Progenitor cell of endocrine pancreas (in vitro differentiated cells): ENCODE measurements around the gene C7orf57. TPM values are rescaled to one million over a fixed set of nuclear protein-coding genes. Genes with fewer than 3 reads are reported as not detected.
A peak's percentile ranks its signal among the peaks of the same experiment; 100 is the strongest.

Experiments used
- DNase-seq: peaks from one replicate; pipeline ENCODE4 v3.0.0; 2021; ENCODE audit warnings: low spot score; ENCODE audit not compliant: unreplicated experiment
- H3K27ac Mint-ChIP-seq: 2 replicates; pipeline ENCODE4 v1.8.0; 2021; ENCODE audit warnings: mild to moderate bottlenecking, moderate library complexity, mixed read lengths
- H3K27me3 Mint-ChIP-seq: 2 replicates; pipeline ENCODE4 v1.8.0; 2021; ENCODE audit warnings: mixed read lengths
- H3K36me3 Mint-ChIP-seq: 2 replicates; pipeline ENCODE4 v1.8.0; 2022; ENCODE audit warnings: mixed read lengths; ENCODE audit not compliant: insufficient read depth
- H3K4me1 Mint-ChIP-seq: 2 replicates; pipeline ENCODE4 v1.8.0; 2021; ENCODE audit warnings: low read depth, mixed read lengths
- H3K4me3 Mint-ChIP-seq: 2 replicates; pipeline ENCODE4 v1.8.0; 2021; ENCODE audit warnings: low read depth, mild to moderate bottlenecking, moderate library complexity, mixed read lengths
- H3K9me3 Mint-ChIP-seq: 2 replicates; pipeline ENCODE4 v1.8.0; 2021; ENCODE audit warnings: low read depth, mixed read lengths
- total RNA-seq: library from RNA; stranded (reverse); gene quantifications from 2 replicates; pipeline ENCODE4 v1.2.1, GENCODE V29; 2021
- TF ChIP-seq, protein P1 (sequence below): fragments of 200-600 bp; sonication (generic); IDR thresholded peaks from one replicate; pipeline ENCODE4 v1.5.0; 2021; ENCODE audit warnings: antibody characterized with exemption, mild to moderate bottlenecking; ENCODE audit not compliant: unreplicated experiment

The C7orf57 gene
- total RNA-seq, 1 donor from 2014 or later, result not detected

DNA sequence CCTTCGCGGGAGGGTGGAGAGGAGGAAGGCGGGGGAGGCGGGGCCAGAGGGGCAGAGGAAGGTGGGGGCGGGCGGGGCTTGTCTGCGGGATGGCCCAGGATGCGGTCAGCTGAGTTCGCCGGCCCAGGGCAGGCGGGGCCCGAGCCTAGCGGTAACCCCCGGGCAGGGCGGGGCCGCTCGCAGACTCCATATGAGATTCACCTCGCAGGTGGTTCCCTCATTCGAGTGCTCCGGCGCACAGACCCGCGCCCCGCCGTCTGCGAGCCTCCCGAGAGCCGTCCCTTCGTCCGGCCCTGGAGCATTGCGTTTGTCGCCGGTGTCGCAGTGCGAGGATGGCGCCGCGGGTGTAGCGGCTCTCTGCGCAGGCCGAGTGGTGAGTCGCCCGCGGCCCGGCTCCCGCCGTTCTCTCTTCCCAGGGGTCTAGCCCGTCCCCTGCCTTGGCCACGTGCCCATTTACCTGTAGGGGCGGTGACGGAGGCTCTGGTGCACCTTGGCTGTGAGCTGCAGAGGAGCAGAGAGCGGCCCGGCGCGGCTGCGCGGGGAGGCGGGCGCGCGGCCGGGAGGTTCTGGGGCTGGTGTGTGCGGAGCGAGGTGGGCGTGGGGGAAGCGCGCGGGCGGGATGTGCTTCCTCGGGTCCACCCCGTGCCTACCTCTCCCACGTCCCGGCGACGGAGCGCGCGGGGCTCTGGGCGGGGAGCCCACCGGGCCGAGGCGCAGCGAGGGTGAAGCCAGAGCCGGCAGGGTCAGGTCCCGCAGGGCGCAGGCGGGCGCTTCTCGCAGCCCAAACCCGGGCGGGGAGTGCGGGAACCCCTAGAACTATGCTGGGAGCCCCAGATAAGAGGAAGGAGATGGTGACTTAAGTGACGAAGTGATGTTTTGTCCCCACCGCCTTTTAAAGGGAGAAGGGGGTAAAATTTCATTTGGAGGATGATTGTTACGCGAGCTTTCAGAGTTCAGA is 54.0 kb downstream of the C7orf57 start, which contains the start of gene UPP1:
Gene UPP1, plus strand, starts transcription at position 220 of the 958 bp plus-strand sequence. CDS start 5,519 bp downstream, outside the sequence.
- H3K4me3 Mint-ChIP-seq, result peak within 1 kb of the TSS; percentile 80
- peak; percentile 76 for DNase-seq
- H3K4me1 Mint-ChIP-seq, result peaks cover 16% of the 10 kb centered on the region
- H3K36me3 Mint-ChIP-seq, result peaks cover 4% of the 10 kb centered on the region
- no peaks in the 10 kb centered on the region for H3K9me3 Mint-ChIP-seq
- peaks cover 7% of the 10 kb centered on the region for H3K27me3 Mint-ChIP-seq
- H3K27ac Mint-ChIP-seq, result peak within 1 kb of the TSS; percentile 96
- TF ChIP-seq, protein P1, sequence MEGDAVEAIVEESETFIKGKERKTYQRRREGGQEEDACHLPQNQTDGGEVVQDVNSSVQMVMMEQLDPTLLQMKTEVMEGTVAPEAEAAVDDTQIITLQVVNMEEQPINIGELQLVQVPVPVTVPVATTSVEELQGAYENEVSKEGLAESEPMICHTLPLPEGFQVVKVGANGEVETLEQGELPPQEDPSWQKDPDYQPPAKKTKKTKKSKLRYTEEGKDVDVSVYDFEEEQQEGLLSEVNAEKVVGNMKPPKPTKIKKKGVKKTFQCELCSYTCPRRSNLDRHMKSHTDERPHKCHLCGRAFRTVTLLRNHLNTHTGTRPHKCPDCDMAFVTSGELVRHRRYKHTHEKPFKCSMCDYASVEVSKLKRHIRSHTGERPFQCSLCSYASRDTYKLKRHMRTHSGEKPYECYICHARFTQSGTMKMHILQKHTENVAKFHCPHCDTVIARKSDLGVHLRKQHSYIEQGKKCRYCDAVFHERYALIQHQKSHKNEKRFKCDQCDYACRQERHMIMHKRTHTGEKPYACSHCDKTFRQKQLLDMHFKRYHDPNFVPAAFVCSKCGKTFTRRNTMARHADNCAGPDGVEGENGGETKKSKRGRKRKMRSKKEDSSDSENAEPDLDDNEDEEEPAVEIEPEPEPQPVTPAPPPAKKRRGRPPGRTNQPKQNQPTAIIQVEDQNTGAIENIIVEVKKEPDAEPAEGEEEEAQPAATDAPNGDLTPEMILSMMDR, result no peak

DNA sequence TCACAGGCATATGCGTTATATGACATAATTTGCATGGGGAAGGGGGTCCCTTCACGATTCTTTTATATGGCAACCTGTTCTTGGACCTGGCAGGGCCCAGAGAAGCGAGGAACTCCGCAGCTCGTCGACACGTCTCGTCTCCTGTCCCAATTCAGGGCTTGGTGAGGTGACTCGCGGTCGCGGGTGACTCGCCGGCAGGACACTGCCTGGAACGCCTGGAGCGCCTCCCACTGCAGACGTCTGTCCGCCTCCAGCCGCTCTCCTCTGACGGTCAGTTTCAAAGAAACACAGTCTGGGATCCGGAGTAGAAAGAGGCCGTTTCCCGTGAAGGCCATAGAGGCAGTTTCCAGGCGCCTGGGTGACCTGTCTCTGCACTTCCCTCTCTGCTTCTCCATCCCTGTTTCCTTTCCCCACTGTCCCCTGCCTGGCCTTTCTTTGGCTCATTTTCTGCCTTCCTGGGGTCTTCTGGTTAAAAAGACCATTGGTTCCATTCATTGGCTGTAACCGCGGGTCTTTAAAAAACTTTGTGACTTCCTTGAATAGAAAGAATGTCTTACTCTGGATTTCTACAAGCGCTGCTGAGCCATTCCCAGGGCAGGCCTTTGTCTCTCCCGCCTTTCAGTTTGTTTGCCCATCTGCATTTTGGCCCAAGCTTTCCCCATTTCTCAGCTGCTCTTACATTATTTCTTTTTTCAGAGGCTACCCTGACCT is 54.9 kb downstream of the C7orf57 start:
- Mint-ChIP-seq H3K36me3 (peaks cover 7% of the 10 kb centered on the region), H3K4me3 (peak overlapping the region; percentile 80), H3K9me3 (no peaks in the 10 kb centered on the region), H3K27ac (peak overlapping the region; percentile 73), H3K4me1 (peaks cover 9% of the 10 kb centered on the region), H3K27me3 (peaks cover 7% of the 10 kb centered on the region)
- DNase-seq, result no peak
- TF ChIP-seq, protein P1, result no peak

DNA sequence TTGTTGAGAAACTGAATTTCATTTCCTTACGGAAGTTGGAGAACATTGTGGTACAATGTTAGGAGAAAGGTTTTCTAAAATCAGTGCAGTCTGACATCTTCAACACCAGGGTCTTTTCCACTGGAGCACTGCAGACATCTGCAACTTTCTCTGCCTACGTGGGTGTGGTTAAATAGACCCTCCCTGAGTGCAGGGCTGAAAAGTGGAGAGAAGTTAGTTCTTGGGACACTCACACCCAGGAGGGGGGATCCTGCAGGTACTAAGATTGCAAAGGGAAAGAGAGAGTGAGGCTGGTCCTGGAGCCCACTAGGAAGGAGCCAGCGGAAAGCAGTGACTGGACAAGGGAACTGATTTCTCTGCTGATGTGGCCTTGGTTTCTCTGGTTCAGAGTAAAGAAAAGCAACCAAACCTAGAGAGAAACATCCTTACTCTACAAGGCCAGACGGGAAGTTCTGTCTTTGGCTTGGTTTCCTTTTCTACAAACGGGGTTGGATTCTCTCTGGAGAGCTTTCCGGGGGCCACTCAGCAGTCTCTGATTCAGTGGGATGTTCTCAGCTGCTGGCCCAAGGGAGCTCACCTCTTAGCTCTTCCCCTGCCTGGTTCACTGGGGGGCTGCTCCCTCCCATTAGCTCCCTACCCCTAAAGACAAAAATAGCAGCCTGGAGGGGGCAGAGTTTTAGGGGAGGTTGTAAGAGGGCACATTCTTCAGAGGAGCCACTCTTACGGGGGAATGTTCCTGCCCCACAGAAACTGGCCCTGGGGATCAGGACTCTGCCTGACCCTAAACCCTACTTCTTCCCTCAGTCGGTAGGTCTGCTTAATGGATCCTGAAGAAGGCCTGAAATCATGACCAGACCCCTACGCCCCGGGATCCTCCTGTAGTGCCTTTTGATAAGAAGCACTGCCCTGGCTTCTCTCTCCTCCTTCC is 56.4 kb downstream of the C7orf57 start:
- Mint-ChIP-seq H3K36me3 (peaks cover 9% of the 10 kb centered on the region), H3K27ac (no peak overlapping the region), H3K4me1 (peaks cover 9% of the 10 kb centered on the region), H3K9me3 (no peaks in the 10 kb centered on the region), H3K27me3 (peaks cover 3% of the 10 kb centered on the region), H3K4me3 (peak overlapping the region; percentile 7)
- no peak for DNase-seq
- TF ChIP-seq, protein P1, result no peak

DNA sequence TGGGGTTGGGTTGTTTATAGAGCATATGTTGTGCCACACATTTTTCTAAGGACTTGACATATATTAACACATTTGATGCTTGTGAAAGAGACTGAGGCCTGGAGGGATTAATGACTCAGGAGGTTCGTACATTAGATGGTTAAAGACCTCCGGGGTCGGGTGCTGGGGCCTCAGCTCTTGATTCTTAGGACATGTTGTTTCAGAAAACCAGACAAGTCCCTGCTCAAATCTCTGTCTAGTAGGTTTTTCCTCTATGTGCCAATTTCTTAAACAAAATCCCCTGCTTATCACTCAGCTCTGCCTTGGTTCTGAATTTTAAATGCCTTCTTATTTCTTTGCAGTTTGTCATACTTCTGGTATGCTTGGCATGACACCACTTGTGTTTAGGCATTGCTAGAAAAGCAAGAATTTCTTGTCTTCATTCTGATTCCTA is 59.5 kb downstream of the C7orf57 start:
- TF ChIP-seq, protein P1, result no peak
- Mint-ChIP-seq H3K9me3 (no peaks in the 10 kb centered on the region), H3K4me1 (peaks cover 7% of the 10 kb centered on the region), H3K27me3 (peaks cover 3% of the 10 kb centered on the region), H3K27ac (no peak overlapping the region), H3K4me3 (no peak overlapping the region), H3K36me3 (peaks cover 13% of the 10 kb centered on the region)
- no peak for DNase-seq
